Loucy (cell line): Measurements from ENCODE around the gene XKR8.

Experiments used
- H2AFZ ChIP-seq: fragments of 200-600 bp; sonication (generic); 2 replicates; pipeline ENCODE4 v1.6.0; 2016; ENCODE audit warnings: antibody characterized with exemption, mild to moderate bottlenecking, low read length, moderate library complexity
- H3F3A ChIP-seq: fragments of 200-600 bp; 2 replicates; pipeline ENCODE4 v1.6.0; 2016; ENCODE audit warnings: antibody characterized with exemption, low read depth, mild to moderate bottlenecking
- H3K27me3 ChIP-seq: fragments of 200-600 bp; sonication (generic); 2 replicates; pipeline ENCODE4 v1.6.1; 2014; ENCODE audit warnings: low read length, mild to moderate bottlenecking; ENCODE audit not compliant: insufficient read depth, poor library complexity, severe bottlenecking
- H3K36me3 ChIP-seq: fragments of 200-600 bp; sonication (generic); 2 replicates; pipeline ENCODE4 v1.6.1; 2016; ENCODE audit warnings: low read length; ENCODE audit not compliant: insufficient read depth
- H3K4me1 ChIP-seq: fragments of 200-600 bp; sonication (generic); 2 replicates; pipeline ENCODE4 v1.5.1; 2014; ENCODE audit warnings: low read length, mild to moderate bottlenecking; ENCODE audit not compliant: insufficient read depth, poor library complexity, severe bottlenecking
- H3K4me2 ChIP-seq: fragments of 200-600 bp; sonication (generic); 2 replicates; pipeline ENCODE4 v1.6.0; 2014; ENCODE audit warnings: antibody characterized with exemption, low read length, low read depth, mild to moderate bottlenecking; ENCODE audit not compliant: poor library complexity, severe bottlenecking
- H3K4me3 ChIP-seq: fragments of 200-600 bp; sonication (generic); 2 replicates; pipeline ENCODE4 v1.5.1; 2014; ENCODE audit warnings: low read length, mild to moderate bottlenecking, mixed read lengths; ENCODE audit not compliant: poor library complexity, severe bottlenecking
- H3K79me2 ChIP-seq: fragments of 200-600 bp; sonication (generic); 2 replicates; pipeline ENCODE4 v1.6.1; 2014; ENCODE audit warnings: low read length; ENCODE audit not compliant: insufficient read depth
- H3K9ac ChIP-seq: fragments of 200-600 bp; sonication (generic); 2 replicates; pipeline ENCODE4 v1.6.0; 2014; ENCODE audit warnings: mild to moderate bottlenecking, low read depth, low read length, moderate library complexity; ENCODE audit not compliant: poor library complexity, severe bottlenecking
- H3K9me2 ChIP-seq: fragments of 200-600 bp; sonication (generic); replicated peaks from 2 replicates; pipeline ENCODE4 v1.6.1; 2016; ENCODE audit warnings: low read depth, low read length, mixed read lengths
- H3K9me3 ChIP-seq: fragments of 200-600 bp; sonication (generic); 2 replicates; pipeline ENCODE4 v1.6.1; 2014; ENCODE audit warnings: mild to moderate bottlenecking, antibody characterized with exemption, low read length, low read depth; ENCODE audit not compliant: insufficient read depth
- H4K20me1 ChIP-seq: fragments of 200-600 bp; sonication (generic); 2 replicates; pipeline ENCODE4 v1.6.0; 2014; ENCODE audit warnings: antibody characterized with exemption, low read length, mild to moderate bottlenecking; ENCODE audit not compliant: insufficient read depth, poor library complexity, severe bottlenecking
- CTCF ChIP-seq: fragments of 200-600 bp; sonication (generic); conservative IDR thresholded peaks from 2 replicates; pipeline ENCODE4 v1.5.1; 2014; ENCODE audit warnings: mild to moderate bottlenecking, antibody characterized with exemption, low read length
- EZH2phosphoT487 ChIP-seq: fragments of 200-600 bp; IDR thresholded peaks from 2 replicates; pipeline ENCODE4 v1.6.1; 2018; ENCODE audit warnings: antibody characterized with exemption, mild to moderate bottlenecking, moderate library complexity, borderline replicate concordance

The XKR8 gene

DNA sequence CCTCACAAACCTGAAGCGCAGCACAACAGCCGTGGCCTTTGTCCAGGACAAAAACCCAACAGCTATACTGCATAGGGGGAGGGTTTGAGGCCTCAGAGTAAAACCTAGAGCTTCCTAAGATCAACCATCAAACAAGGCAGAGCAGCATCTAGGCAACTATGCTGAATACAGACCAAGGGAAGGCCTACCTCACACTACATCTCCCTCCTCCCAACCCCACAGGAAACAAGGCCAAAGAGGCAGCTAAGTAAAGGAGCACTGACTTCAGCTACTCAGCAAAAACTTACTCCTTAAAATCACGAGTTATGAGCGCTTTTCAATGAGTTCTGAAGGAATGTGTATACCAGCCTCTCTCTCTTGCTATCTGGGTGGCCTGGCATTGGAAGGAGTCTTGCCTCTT is 12.4 kb downstream of the XKR8 start:
- Histone ChIP-seq H3F3A (no peaks in the 10 kb centered on the region), H3K79me2 (no peaks in the 10 kb centered on the region), H3K27me3 (no peaks in the 10 kb centered on the region), H2AFZ (no peak overlapping the region), H3K4me3 (no peak overlapping the region), H3K36me3 (peaks cover 20% of the 10 kb centered on the region; the same call in 1 of the 2 replicates), H3K4me2 (no peak overlapping the region), H3K9ac (no peak overlapping the region), H3K9me2 (no peaks in the 10 kb centered on the region), H4K20me1 (no peaks in the 10 kb centered on the region), H3K9me3 (no peaks in the 10 kb centered on the region), H3K4me1 (no peaks in the 10 kb centered on the region)
- TF ChIP-seq CTCF (no peak), EZH2phosphoT487 (no peak)

GRCh38 chr1:27973771-27974416 is 14.1 kb downstream of the XKR8 start:
- no peaks in the 10 kb centered on the region for H3K9me3 ChIP-seq
- no peak overlapping the region for H3K4me2 ChIP-seq
- H3K9me2 ChIP-seq, result no peaks in the 10 kb centered on the region
- no peak overlapping the region for H2AFZ ChIP-seq
- H3K4me1 ChIP-seq, result no peaks in the 10 kb centered on the region
- H3K79me2 ChIP-seq, result no peaks in the 10 kb centered on the region
- H3K9ac ChIP-seq, result no peak overlapping the region
- no peak overlapping the region for H3K4me3 ChIP-seq
- TF ChIP-seq CTCF (no peak), EZH2phosphoT487 (no peak)
- no peaks in the 10 kb centered on the region for H3F3A ChIP-seq
- 0 out of 2 replicates have a peak, but pooled peaks cover 4% of the 10 kb centered on the region for H3K36me3 ChIP-seq
- H4K20me1 ChIP-seq, result no peaks in the 10 kb centered on the region
- H3K27me3 ChIP-seq, result no peaks in the 10 kb centered on the region

DNA sequence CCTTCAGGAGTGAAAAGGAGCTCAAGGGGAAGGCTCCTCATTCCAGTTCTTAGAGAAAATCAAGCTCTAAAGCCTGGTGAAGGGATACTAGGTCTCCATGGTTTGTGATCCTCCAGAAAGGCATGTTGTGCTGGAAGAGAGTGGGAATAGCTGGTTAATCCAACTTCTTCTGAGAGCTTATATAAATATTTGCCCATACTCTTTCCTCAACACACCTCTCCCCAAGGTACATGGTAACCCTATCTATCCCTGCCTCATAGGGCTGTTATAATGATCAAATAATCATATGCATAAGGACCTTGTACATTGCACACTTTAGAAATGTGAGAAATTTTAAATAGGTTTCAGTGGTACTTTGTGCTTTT is 14.6 kb downstream of the XKR8 start:
- Histone ChIP-seq H3K9ac (no peak overlapping the region), H3K4me1 (no peaks in the 10 kb centered on the region), H3K27me3 (no peaks in the 10 kb centered on the region), H2AFZ (no peak overlapping the region), H3K9me2 (no peaks in the 10 kb centered on the region), H3K36me3 (0 out of 2 replicates have a peak, but pooled peaks cover 4% of the 10 kb centered on the region), H3K4me3 (no peak overlapping the region), H3F3A (no peaks in the 10 kb centered on the region), H3K9me3 (no peaks in the 10 kb centered on the region), H3K79me2 (no peaks in the 10 kb centered on the region), H3K4me2 (no peak overlapping the region), H4K20me1 (no peaks in the 10 kb centered on the region)
- no peak for TF ChIP-seq EZH2phosphoT487
- no peak for TF ChIP-seq CTCF
